ENCODE data around the gene PROZ. TPM values are rescaled to one million over a fixed set of nuclear protein-coding genes. Genes with fewer than 3 reads are reported as not detected.

The PROZ gene
- total and polyA plus RNA-seq, 9 of the 15 experiments (the other 6 are each of a cell fraction or from before 2014, with no cell fraction given): not detected

DNA sequence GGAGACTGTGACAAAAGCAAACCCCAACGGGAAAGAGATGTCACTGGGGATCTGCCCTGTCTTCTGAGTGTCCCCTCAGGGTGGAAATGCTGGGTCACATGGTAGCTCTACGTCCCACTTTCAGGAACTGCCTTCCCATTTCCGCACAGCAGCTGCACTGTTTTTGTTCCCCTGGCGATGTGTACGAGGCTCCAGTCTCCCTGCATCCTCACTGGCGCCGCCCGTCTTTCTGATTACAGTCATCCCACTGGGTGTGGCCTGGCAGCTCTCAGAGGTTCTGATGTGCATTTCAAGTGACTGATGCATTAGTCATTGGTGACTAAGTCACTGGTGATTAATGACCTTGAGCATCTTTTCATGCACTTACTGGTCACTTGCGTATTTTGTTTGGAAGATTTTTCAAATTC, 28.8 kb downstream of the PROZ start (continued):
- TF ChIP-seq MGA (IDR thresholded peaks at IDR 0.05) (no peak), SNIP1 (IDR thresholded peaks at IDR 0.05; ENCODE audit: low read depth) (no peak), NFYB (IDR thresholded peaks at IDR 0.05; ENCODE audit: extremely low read depth, insufficient read length) (no peak), ZNF57 (CRISPR knock-in tag; IDR thresholded peaks at IDR 0.05) (no peak), CBFA2T3 (IDR thresholded peaks at IDR 0.05) (no peak), IFI16 (CRISPR knock-in tag; IDR thresholded peaks at IDR 0.05) (no peak), RCOR1 (IDR thresholded peaks at IDR 0.05; ENCODE audit: borderline replicate concordance in 1 of 2, low read depth in 2 of 2, low read length in 2 of 2) (peak in 1 of 2 experiments; percentile 79; a peak in 1 of 4 replicates), ADNP (tag; IDR thresholded peaks at IDR 0.05) (no peak), FOSL1 (tag; conservative IDR thresholded peaks at IDR 0.05) (peak; percentile 99), ZNF830 (CRISPR knock-in tag; IDR thresholded peaks at IDR 0.05) (no peak), SRSF7 (optimal IDR thresholded peaks at IDR 0.05; ENCODE audit: low read depth, low read length) (no peak), PYGO2 (tag; IDR thresholded peaks at IDR 0.05) (no peak), KLF13 (tag; IDR thresholded peaks at IDR 0.05; ENCODE audit: borderline replicate concordance, low read depth) (no peak), CBX1 (IDR thresholded peaks at IDR 0.05; ENCODE audit: low read depth) (no peak)
- TF ChIP-seq, protein P1, sequence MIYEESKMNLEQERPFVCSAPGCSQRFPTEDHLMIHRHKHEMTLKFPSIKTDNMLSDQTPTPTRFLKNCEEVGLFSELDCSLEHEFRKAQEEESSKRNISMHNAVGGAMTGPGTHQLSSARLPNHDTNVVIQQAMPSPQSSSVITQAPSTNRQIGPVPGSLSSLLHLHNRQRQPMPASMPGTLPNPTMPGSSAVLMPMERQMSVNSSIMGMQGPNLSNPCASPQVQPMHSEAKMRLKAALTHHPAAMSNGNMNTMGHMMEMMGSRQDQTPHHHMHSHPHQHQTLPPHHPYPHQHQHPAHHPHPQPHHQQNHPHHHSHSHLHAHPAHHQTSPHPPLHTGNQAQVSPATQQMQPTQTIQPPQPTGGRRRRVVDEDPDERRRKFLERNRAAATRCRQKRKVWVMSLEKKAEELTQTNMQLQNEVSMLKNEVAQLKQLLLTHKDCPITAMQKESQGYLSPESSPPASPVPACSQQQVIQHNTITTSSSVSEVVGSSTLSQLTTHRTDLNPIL (CRISPR knock-in tag; IDR thresholded peaks at IDR 0.05): no peak
- TF ChIP-seq, protein P2, sequence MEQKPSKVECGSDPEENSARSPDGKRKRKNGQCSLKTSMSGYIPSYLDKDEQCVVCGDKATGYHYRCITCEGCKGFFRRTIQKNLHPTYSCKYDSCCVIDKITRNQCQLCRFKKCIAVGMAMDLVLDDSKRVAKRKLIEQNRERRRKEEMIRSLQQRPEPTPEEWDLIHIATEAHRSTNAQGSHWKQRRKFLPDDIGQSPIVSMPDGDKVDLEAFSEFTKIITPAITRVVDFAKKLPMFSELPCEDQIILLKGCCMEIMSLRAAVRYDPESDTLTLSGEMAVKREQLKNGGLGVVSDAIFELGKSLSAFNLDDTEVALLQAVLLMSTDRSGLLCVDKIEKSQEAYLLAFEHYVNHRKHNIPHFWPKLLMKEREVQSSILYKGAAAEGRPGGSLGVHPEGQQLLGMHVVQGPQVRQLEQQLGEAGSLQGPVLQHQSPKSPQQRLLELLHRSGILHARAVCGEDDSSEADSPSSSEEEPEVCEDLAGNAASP (IDR thresholded peaks at IDR 0.05): no peak

Measured in K562 (cell line).